Panc1 (cell line): ENCODE measurements around the gene DCDC2.

Source experiments
- CTCF ChIP-seq: fragments of 450-650 bp; IDR thresholded peaks from 2 replicates; pipeline ENCODE4 v1.5.1; 2017; ENCODE audit warnings: mild to moderate bottlenecking
- REST ChIP-seq, 2 experiments: IDR thresholded peaks; 2 replicates each; pipeline ENCODE4 v1.6.1; 2011 to 2012; ENCODE audit warnings: low read depth in 2 of 2, control low read depth in 1 of 2, low read length in 1 of 2, mild to moderate bottlenecking in 1 of 2, moderate library complexity in 1 of 2; ENCODE audit not compliant: insufficient read depth in 1 of 2

- no peak for TF ChIP-seq CTCF
- no peak for TF ChIP-seq REST (IDR thresholded peaks at IDR 0.05; ENCODE audit: insufficient read depth in 1 of 2, low read depth in 2 of 2, low read length in 1 of 2)
Measured at GRCh38 chr6:24306936-24307335, 50.9 kb downstream of the DCDC2 start.
